ENCODE results near the gene SPP2. TPM values are rescaled to one million over a fixed set of nuclear protein-coding genes. Genes with fewer than 3 reads are reported as not detected.

SPP2 gene
- total RNA-seq, 4 donors from 2014 or later: 0.60 TPM; not detected in 3

DNA sequence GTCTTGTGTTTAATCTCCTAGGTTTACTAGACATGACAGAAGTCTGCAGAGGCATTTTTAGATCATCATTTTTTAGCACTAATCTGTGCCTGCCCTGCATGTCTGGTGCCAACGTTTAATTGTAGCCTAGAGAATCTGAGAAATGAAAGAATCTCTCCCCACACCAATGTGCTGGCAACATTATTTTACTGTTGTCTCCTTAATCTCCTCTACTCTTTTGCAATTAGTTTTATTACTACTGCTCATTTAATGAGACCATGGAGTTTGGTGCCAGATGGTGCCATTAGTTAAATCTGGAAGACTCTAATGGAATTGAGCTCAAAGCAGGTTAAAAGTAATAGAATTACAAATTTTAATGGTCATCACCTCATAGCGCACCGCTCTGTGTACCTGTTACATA, 4.0 kb upstream of the SPP2 start:
- Histone ChIP-seq H3K9me3 (no peaks in the 10 kb centered on the region), H3K27ac (no peak overlapping the region), H3K36me3 (no peaks in the 10 kb centered on the region), H3K27me3 (no peaks in the 10 kb centered on the region), H3K4me1 (no peaks in the 10 kb centered on the region), H3K4me3 (no peak overlapping the region)
- no peak for ATAC-seq
- in situ Hi-C loops (cut with MboI; ENCODE audit: low sequenced_read_pairs in 4 of 4) (no loop called here), intact Hi-C loops (cut with DNase I; ENCODE audit: low total_unique reads) (no loop called here)
- DNase-seq: no peak
- no peak for TF ChIP-seq CTCF (IDR thresholded peaks at IDR 0.05 in 4 of 5, conservative IDR thresholded peaks at IDR 0.05 in 1 of 5)
- TF ChIP-seq POLR2A (IDR thresholded peaks at IDR 0.05): no peak

DNA sequence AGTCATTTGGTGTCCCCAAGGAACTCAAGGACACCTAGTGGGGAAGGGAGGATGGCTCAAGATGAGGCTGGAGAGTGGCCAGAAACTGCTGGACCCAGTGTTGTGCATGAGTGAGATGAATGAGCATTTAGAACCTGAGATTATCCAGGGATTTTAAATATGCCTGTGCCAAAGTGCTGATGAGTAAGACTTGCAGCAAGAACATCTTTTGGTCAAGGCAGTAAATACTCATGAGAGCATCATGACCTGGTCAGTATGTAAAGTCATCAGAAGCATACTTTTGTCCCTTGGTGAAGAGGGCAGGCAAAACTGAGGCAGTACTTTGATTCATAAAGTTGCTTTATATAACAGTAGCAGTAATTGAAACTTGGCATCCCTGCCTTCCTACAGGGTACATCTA, 3.1 kb upstream of the SPP2 start:
- Histone ChIP-seq H3K27ac (no peak overlapping the region), H3K4me3 (no peak overlapping the region), H3K9me3 (no peaks in the 10 kb centered on the region), H3K36me3 (no peaks in the 10 kb centered on the region), H3K4me1 (no peaks in the 10 kb centered on the region), H3K27me3 (no peaks in the 10 kb centered on the region)
- in situ Hi-C loops (cut with MboI; ENCODE audit: low sequenced_read_pairs in 4 of 4) (no loop called here), intact Hi-C loops (cut with DNase I; ENCODE audit: low total_unique reads) (no loop called here)
- TF ChIP-seq POLR2A (IDR thresholded peaks at IDR 0.05) (no peak), CTCF (IDR thresholded peaks at IDR 0.05 in 4 of 5, conservative IDR thresholded peaks at IDR 0.05 in 1 of 5) (no peak)
- DNase-seq (no peak), ATAC-seq (no peak)

DNA sequence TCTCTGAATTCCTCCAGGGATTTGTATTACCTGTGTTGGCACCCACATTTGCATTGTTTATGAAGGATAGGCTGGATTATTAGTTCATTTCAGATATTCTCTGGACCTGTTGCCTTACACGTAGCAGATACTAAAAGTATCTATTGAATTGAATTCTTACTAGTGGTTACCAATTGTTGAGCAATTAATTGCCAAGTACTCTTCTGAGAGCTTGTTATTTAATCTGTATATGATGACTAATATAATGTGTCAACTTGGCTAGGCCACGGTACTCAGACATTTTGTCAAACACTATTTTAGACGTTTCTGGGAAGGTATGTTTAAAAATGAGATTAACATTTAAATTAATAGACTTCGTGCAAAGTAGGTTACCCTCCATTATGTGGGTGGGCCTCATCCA, 2.5 kb upstream of the SPP2 start:
- no peak overlapping the region for H3K27ac ChIP-seq
- no peaks in the 10 kb centered on the region for H3K4me1 ChIP-seq
- H3K36me3 ChIP-seq: no peaks in the 10 kb centered on the region
- no peak for TF ChIP-seq POLR2A (IDR thresholded peaks at IDR 0.05)
- no peak for TF ChIP-seq CTCF (IDR thresholded peaks at IDR 0.05 in 4 of 5, conservative IDR thresholded peaks at IDR 0.05 in 1 of 5)
- no peak for ATAC-seq
- no peak overlapping the region for H3K4me3 ChIP-seq
- no peaks in the 10 kb centered on the region for H3K9me3 ChIP-seq
- in situ Hi-C loops (cut with MboI; ENCODE audit: low sequenced_read_pairs in 4 of 4): no loop called here
- DNase-seq: no peak
- no peaks in the 10 kb centered on the region for H3K27me3 ChIP-seq
- intact Hi-C loops (cut with DNase I; ENCODE audit: low total_unique reads): no loop called here

DNA sequence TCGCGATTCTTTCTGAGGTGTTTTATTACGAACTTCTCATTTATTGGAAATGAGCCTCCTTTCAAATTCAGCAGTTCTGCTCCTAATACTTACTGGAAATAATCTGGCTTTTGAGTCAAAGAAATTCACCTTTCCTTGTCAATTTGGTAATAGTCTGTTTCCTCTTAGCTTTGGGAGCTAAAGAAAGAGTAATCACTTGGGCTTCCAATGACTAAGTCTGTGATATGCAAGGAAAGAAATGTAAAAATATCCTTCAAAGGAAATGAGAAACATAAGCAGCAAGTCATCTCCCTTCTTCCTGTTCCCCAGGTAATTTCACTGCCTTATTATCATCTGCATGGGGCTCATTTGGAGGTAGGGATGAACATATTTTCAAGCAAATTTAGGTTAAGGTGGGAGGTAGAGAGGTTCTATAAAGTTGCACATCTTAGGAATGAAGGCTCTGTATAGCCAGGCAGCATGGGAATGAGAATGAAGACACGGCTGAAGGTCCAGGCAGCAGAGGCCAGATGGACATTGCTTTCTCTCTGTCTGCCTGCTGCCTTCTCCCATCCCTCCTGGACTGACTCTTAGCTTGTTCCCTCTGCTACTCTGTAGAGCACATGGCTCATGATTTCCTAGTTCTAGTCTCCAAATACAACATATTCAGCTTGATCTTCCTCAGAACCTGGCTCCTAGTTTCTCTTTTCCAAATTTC, 1.0 kb downstream of the SPP2 start:
- H3K9me3 ChIP-seq: no peaks in the 10 kb centered on the region
- no peak for ATAC-seq
- no peak for DNase-seq
- no peak for TF ChIP-seq CTCF (IDR thresholded peaks at IDR 0.05 in 4 of 5, conservative IDR thresholded peaks at IDR 0.05 in 1 of 5)
- no peak for TF ChIP-seq POLR2A (IDR thresholded peaks at IDR 0.05)
- no peak overlapping the region for H3K4me3 ChIP-seq
- in situ Hi-C loops (cut with MboI; ENCODE audit: low sequenced_read_pairs in 4 of 4) (no loop called here), intact Hi-C loops (cut with DNase I; ENCODE audit: low total_unique reads) (no loop called here)
- no peaks in the 10 kb centered on the region for H3K36me3 ChIP-seq
- H3K4me1 ChIP-seq: no peaks in the 10 kb centered on the region
- no peaks in the 10 kb centered on the region for H3K27me3 ChIP-seq
- H3K27ac ChIP-seq: no peak overlapping the region

GRCh38 chr2:234058881-234059280, 8.4 kb downstream of the SPP2 start:
- no peaks in the 10 kb centered on the region for H3K27me3 ChIP-seq
- no peak for ATAC-seq
- intact Hi-C loops (cut with DNase I; ENCODE audit: low total_unique reads): no loop called here
- H3K36me3 ChIP-seq: no peaks in the 10 kb centered on the region
- in situ Hi-C loops (cut with MboI; ENCODE audit: low sequenced_read_pairs in 4 of 4): no loop called here
- TF ChIP-seq CTCF (IDR thresholded peaks at IDR 0.05 in 4 of 5, conservative IDR thresholded peaks at IDR 0.05 in 1 of 5) (no peak), POLR2A (IDR thresholded peaks at IDR 0.05) (no peak)
- H3K4me1 ChIP-seq: no peaks in the 10 kb centered on the region
- H3K9me3 ChIP-seq: no peaks in the 10 kb centered on the region
- DNase-seq: no peak
- no peak overlapping the region for H3K4me3 ChIP-seq
- H3K27ac ChIP-seq: no peak overlapping the region
